Liver (tissue), 9 donors: ENCODE data around the gene ZNF766. TPM values are rescaled to one million over a fixed set of nuclear protein-coding genes. Genes with fewer than 3 reads are reported as not detected.

ENCODE experiments used
- DNase-seq: peaks from one replicate; pipeline ENCODE4 v3.0.0-alpha.2; 2017; ENCODE audit warnings: low spot score
- H3K27ac ChIP-seq, 2 donors: one replicate each; pipeline ENCODE4 v1.7.0; 2013; ENCODE audit warnings: inconsistent platforms in 2 of 2, low read length in 2 of 2, control low read depth in 1 of 2, low read depth in 1 of 2, mild to moderate bottlenecking in 1 of 2
- H3K27me3 ChIP-seq, 4 donors: one replicate each; pipeline versions ENCODE4 v1.6.1 to v1.7.0; 2013; ENCODE audit warnings: low read length in 3 of 4, inconsistent platforms in 1 of 4, mild to moderate bottlenecking in 1 of 4, moderate library complexity in 1 of 4; ENCODE audit not compliant: control insufficient read depth in 4 of 4, insufficient read depth in 4 of 4
- H3K36me3 ChIP-seq, 4 donors: one replicate each; pipeline versions ENCODE4 v1.6.1 to v1.7.0; 2013; ENCODE audit warnings: low read length in 3 of 4, mild to moderate bottlenecking in 3 of 4, low read depth in 1 of 4, moderate library complexity in 1 of 4; ENCODE audit not compliant: control insufficient read depth in 4 of 4, insufficient read depth in 3 of 4
- H3K4me1 ChIP-seq, 4 donors: one replicate each; pipeline versions ENCODE4 v1.6.1 to v1.7.0; 2013; ENCODE audit warnings: low read length in 3 of 4, mild to moderate bottlenecking in 3 of 4, moderate library complexity in 1 of 4; ENCODE audit not compliant: control insufficient read depth in 4 of 4, insufficient read depth in 4 of 4
- H3K4me3 ChIP-seq, 3 donors: one replicate each; pipeline versions ENCODE4 v1.6.1 to v1.7.0; 2013; ENCODE audit warnings: low read length in 3 of 3, control low read depth in 1 of 3, low read depth in 1 of 3, mild to moderate bottlenecking in 1 of 3
- H3K9ac ChIP-seq, 2 donors: one replicate each; pipeline ENCODE4 v1.7.0; 2013; ENCODE audit warnings: low read length in 2 of 2, mild to moderate bottlenecking in 2 of 2, moderate library complexity in 2 of 2, control low read depth in 1 of 2, low read depth in 1 of 2
- H3K9me3 ChIP-seq, 4 donors: one replicate each; pipeline versions ENCODE4 v1.6.1 to v1.7.0; 2013; ENCODE audit warnings: low read length in 3 of 4; ENCODE audit not compliant: control insufficient read depth in 4 of 4
- EGR1 ChIP-seq, 2 donors: IDR thresholded peaks; 2 replicates each; pipeline ENCODE4 v1.6.1; 2016 to 2018; ENCODE audit warnings: antibody characterized with exemption in 2 of 2, low read depth in 2 of 2
- FOXA2 ChIP-seq: IDR thresholded peaks from 2 replicates; pipeline ENCODE4 v1.6.1; 2016; ENCODE audit warnings: antibody characterized with exemption
- HNF4A ChIP-seq, 2 donors: conservative IDR thresholded peaks; 2 replicates each; pipeline ENCODE4 v1.6.1; 2016; ENCODE audit warnings: antibody characterized with exemption in 2 of 2, mild to moderate bottlenecking in 2 of 2
- HNF4G ChIP-seq: IDR thresholded peaks from 2 replicates; pipeline ENCODE4 v1.6.1; 2016; ENCODE audit warnings: antibody characterized with exemption
- JUND ChIP-seq, 2 donors: IDR thresholded peaks; 2 replicates each; pipeline ENCODE4 v1.6.1; 2016; ENCODE audit warnings: antibody characterized with exemption in 2 of 2
- MAX ChIP-seq: IDR thresholded peaks from 2 replicates; pipeline ENCODE4 v1.6.1; 2016; ENCODE audit warnings: antibody characterized with exemption
- NR2F2 ChIP-seq: IDR thresholded peaks from 2 replicates; pipeline ENCODE4 v1.6.1; 2016; ENCODE audit warnings: antibody characterized with exemption
- REST ChIP-seq: IDR thresholded peaks from 2 replicates; pipeline ENCODE4 v1.6.1; 2016; ENCODE audit warnings: antibody characterized with exemption, mild to moderate bottlenecking
- RXRA ChIP-seq, 2 donors: IDR thresholded peaks; 2 replicates each; pipeline ENCODE4 v1.6.1; 2017 to 2018; ENCODE audit warnings: antibody characterized with exemption in 2 of 2, mild to moderate bottlenecking in 1 of 2
- SP1 ChIP-seq: IDR thresholded peaks from 2 replicates; pipeline ENCODE4 v1.6.1; 2018; ENCODE audit warnings: antibody characterized with exemption, mild to moderate bottlenecking
- TAF1 ChIP-seq: conservative IDR thresholded peaks from 2 replicates; pipeline ENCODE4 v1.6.1; 2016; ENCODE audit warnings: antibody characterized with exemption, mild to moderate bottlenecking
- YY1 ChIP-seq: IDR thresholded peaks from 2 replicates; pipeline ENCODE4 v1.6.1; 2016; ENCODE audit warnings: antibody characterized with exemption, mild to moderate bottlenecking
- ZBTB33 ChIP-seq: IDR thresholded peaks from 2 replicates; pipeline ENCODE4 v1.6.1; 2016; ENCODE audit warnings: antibody characterized with exemption
- whole genome bisulfite sequencing: extraction: QIAGEN DNeasy Blood & Tissue Kit; methylation state at CpG from one replicate; pipeline ENCODE4 v1.1.7; 2013; 5-methylcytosine and 5-hydroxymethylcytosine counted together
- polyA plus RNA-seq, 2 donors: library from polyadenylated mRNA; stranded (reverse) in 1 of 2; unstranded in 1 of 2; fragments of 200-250 nt in 1 of 2; fragments of >200 nt in 1 of 2; fragmentation: Nextera tagmentation in 1 of 2; extraction: Ambion mirVana in 1 of 2; gene quantifications; one replicate each; pipeline versions ENCODE4 v1.2.1 to v1.2.3, GENCODE V29; 2013 to 2015
- total RNA-seq, 2 donors: library from RNA; depleted of rRNA; stranded (reverse); fragments of >200 nt; gene quantifications; one replicate each; pipeline ENCODE4 v1.2.3, GENCODE V29; 2014
- TF ChIP-seq, protein P1 (sequence below): fragments of 150-350 bp; IDR thresholded peaks from 2 replicates; pipeline ENCODE4 v1.5.1; 2017; ENCODE audit warnings: improper control_type of control experiment, low read depth, low read length; ENCODE audit not compliant: missing input control
- TF ChIP-seq, protein P2 (sequence below): IDR thresholded peaks from 2 replicates; pipeline ENCODE4 v1.6.1; 2016; ENCODE audit warnings: antibody characterized with exemption
- donor health status: healthy.
- donor health status: healthy.
- donor health status: healthy.
- donor health status: healthy.
- donor health status: healthy.

ZNF766 gene
- total and polyA plus RNA-seq, 4 donors, result 1.6 to 4.9 (median 3.8) TPM

DNA sequence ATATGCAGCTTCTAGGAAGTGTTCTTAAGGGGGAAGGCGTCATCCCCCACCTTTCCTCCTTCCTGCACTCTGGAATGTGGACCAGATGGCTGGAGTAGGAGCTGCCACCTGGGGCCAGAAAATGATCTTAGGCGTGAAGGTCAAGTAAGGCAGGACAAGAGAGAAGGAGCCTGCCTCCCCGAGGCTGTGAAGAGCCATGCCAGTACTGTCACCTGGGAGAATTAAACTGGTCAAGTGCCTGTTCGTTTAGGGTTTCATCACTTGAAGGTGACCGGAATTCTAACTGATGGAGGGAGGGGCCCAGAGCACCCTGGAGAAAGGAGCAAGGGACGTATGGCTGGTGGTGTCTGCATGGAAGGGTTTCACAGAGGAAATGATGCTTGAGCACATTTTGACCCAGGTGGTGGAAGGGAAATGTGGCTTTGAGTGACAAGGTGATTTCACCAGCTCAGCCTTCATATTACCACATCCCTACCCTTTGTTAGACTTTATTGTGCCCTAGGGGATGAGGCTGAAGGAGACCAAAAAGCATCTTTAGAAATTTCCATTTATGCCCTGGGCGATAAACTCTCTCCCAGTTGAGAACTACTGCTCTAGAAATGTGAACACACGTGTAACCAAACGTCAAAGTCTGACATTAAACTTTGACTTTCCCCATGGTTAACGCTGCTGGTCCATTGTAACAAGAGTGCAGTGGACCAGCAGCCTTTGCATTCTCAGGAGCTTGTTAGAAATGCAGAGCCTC, 42.0 kb upstream of the ZNF766 start:
- Histone ChIP-seq H3K36me3 (peaks cover 11 to 58% (median 50%) of the 10 kb centered on the region in 4 donors), H3K4me3 (no peak overlapping the region), H3K4me1 (no peaks in the 10 kb centered on the region), H3K27me3 (no peaks in the 10 kb centered on the region), H3K9me3 (no peaks in the 10 kb centered on the region), H3K9ac (no peak overlapping the region), H3K27ac (no peak overlapping the region)
- TF ChIP-seq ZBTB33 (no peak), HNF4G (no peak), SP1 (no peak), EGR1 (IDR thresholded peaks at IDR 0.05; ENCODE audit: low read depth in 2 of 2) (no peak), TAF1 (no peak), REST (no peak), HNF4A (conservative IDR thresholded peaks at IDR 0.05) (no peak), FOXA2 (no peak), MAX (no peak), JUND (IDR thresholded peaks at IDR 0.05) (no peak), NR2F2 (no peak), RXRA (IDR thresholded peaks at IDR 0.05) (no peak)
- TF ChIP-seq, protein P1, sequence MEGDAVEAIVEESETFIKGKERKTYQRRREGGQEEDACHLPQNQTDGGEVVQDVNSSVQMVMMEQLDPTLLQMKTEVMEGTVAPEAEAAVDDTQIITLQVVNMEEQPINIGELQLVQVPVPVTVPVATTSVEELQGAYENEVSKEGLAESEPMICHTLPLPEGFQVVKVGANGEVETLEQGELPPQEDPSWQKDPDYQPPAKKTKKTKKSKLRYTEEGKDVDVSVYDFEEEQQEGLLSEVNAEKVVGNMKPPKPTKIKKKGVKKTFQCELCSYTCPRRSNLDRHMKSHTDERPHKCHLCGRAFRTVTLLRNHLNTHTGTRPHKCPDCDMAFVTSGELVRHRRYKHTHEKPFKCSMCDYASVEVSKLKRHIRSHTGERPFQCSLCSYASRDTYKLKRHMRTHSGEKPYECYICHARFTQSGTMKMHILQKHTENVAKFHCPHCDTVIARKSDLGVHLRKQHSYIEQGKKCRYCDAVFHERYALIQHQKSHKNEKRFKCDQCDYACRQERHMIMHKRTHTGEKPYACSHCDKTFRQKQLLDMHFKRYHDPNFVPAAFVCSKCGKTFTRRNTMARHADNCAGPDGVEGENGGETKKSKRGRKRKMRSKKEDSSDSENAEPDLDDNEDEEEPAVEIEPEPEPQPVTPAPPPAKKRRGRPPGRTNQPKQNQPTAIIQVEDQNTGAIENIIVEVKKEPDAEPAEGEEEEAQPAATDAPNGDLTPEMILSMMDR, result no peak
- TF ChIP-seq, protein P2, sequence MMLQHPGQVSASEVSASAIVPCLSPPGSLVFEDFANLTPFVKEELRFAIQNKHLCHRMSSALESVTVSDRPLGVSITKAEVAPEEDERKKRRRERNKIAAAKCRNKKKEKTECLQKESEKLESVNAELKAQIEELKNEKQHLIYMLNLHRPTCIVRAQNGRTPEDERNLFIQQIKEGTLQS, result no peak
- DNase-seq, result no peak
- 90% methylated on average over 10 of the region's 10 CpGs for WGBS

- Histone ChIP-seq H3K36me3 (peaks cover 11 to 52% (median 45%) of the 10 kb centered on the region in 4 donors), H3K4me3 (no peak overlapping the region)
Observed at GRCh38 chr19:52227980-52228379, 41.4 kb upstream of the ZNF766 start.

More at GRCh38 chr19:52227980-52228379, 41.4 kb upstream of the ZNF766 start:
- H3K9ac ChIP-seq, result no peak overlapping the region
- DNase-seq, result no peak
- no peaks in the 10 kb centered on the region for H3K4me1 ChIP-seq
- no peaks in the 10 kb centered on the region for H3K27me3 ChIP-seq
- no peak overlapping the region for H3K27ac ChIP-seq
- WGBS, result 92% methylated on average over 5 of the region's 5 CpGs
- no peak for TF ChIP-seq TAF1
- no peak for TF ChIP-seq MAX
- TF ChIP-seq, protein P2, result no peak
- TF ChIP-seq YY1, result no peak
- no peak for TF ChIP-seq HNF4A (conservative IDR thresholded peaks at IDR 0.05)
- TF ChIP-seq RXRA (IDR thresholded peaks at IDR 0.05), result no peak
- no peak for TF ChIP-seq EGR1 (IDR thresholded peaks at IDR 0.05; ENCODE audit: low read depth in 2 of 2)
- TF ChIP-seq NR2F2, result no peak
- H3K9me3 ChIP-seq, result no peaks in the 10 kb centered on the region
